ENCODE results near the gene MYCBP2. TPM values are rescaled to one million over a fixed set of nuclear protein-coding genes. Genes with fewer than 3 reads are reported as not detected.

MYCBP2 gene
- total and polyA plus RNA-seq, 10 donors: 55.2 to 251 (median 200) TPM

- no peak overlapping the region for H3K4me3 ChIP-seq
- TF ChIP-seq POLR2AphosphoS5 (IDR thresholded peaks at IDR 0.05): no peak
- TF ChIP-seq CTCF (IDR thresholded peaks at IDR 0.05 in 8 of 11, conservative IDR thresholded peaks at IDR 0.05 in 3 of 11): no peak
- TF ChIP-seq POLR2A (IDR thresholded peaks at IDR 0.05): no peak
- no peaks in the 10 kb centered on the region for H3K36me3 ChIP-seq
- no peaks in the 10 kb centered on the region for H3K27me3 ChIP-seq (replicated peaks in 1 of 7)
- DNase-seq: no peak
- H3K4me1 ChIP-seq: peaks cover 15 to 32% (median 24%) of the 10 kb centered on the region in 6 donors
- WGBS, 5 donors: 91 to 100% (median 97%) methylated on average over 1 of the region's 1 CpG
- intact Hi-C loops (cut with DNase I; ENCODE audit: low total_unique reads): no loop called here
- no peak overlapping the region for H3K27ac ChIP-seq
- no peaks in the 10 kb centered on the region for H3K9me3 ChIP-seq
Measured at GRCh38 chr13:77029436-77029835, 297.5 kb downstream of the MYCBP2 start.

- TF ChIP-seq CTCF (IDR thresholded peaks at IDR 0.05 in 8 of 11, conservative IDR thresholded peaks at IDR 0.05 in 3 of 11): no peak
- no peak for TF ChIP-seq POLR2AphosphoS5 (IDR thresholded peaks at IDR 0.05)
- no peak for TF ChIP-seq POLR2A (IDR thresholded peaks at IDR 0.05)
- H3K27me3 ChIP-seq (replicated peaks in 1 of 7): no peaks in the 10 kb centered on the region
- 75 to 88% (median 85%) methylated on average over 5 of the region's 5 CpGs for WGBS, 5 donors
- H3K4me1 ChIP-seq: peaks cover 25 to 44% (median 36%) of the 10 kb centered on the region in 6 donors
- DNase-seq: no peak
- H3K27ac ChIP-seq: peak overlapping the region in 2 of 8 donors; percentile 100
- no peaks in the 10 kb centered on the region for H3K9me3 ChIP-seq
- peak overlapping the region in 1 of 8 donors; percentile 94 for H3K4me3 ChIP-seq
- peaks cover 0 to 7% (median 0%) of the 10 kb centered on the region in 6 donors for H3K36me3 ChIP-seq
- intact Hi-C loops (cut with DNase I; ENCODE audit: low total_unique reads): no loop called here
Measured at GRCh38 chr13:77028202-77028601, 298.7 kb downstream of the MYCBP2 start.

GRCh38 chr13:77026861-77027621 lies 299.9 kb downstream of the MYCBP2 start, which contains the start of gene FBXL3:
Gene FBXL3 (minus strand): TSS chr13:77027159. CDS start chr13:77021860, 5,299 bp downstream.
- no peaks in the 10 kb centered on the region for H3K27me3 ChIP-seq (replicated peaks in 1 of 7)
- no peaks in the 10 kb centered on the region for H3K9me3 ChIP-seq
- peaks cover 0 to 13% (median 0%) of the 10 kb centered on the region in 6 donors for H3K36me3 ChIP-seq
- TF ChIP-seq POLR2AphosphoS5 (IDR thresholded peaks at IDR 0.05) (peak; percentile 90 to 94 (median 92)), POLR2A (IDR thresholded peaks at IDR 0.05) (peak in 2 of 3 donors; percentile 9 to 36), CTCF (IDR thresholded peaks at IDR 0.05 in 8 of 11, conservative IDR thresholded peaks at IDR 0.05 in 3 of 11) (no peak)
- peak; percentile 96 for DNase-seq
- peak within 1 kb of the TSS; percentile 96 to 100 (median 100) for H3K27ac ChIP-seq
- peak within 1 kb of the TSS; percentile 83 to 96 (median 90) for H3K4me3 ChIP-seq
- WGBS, 5 donors: 0 to 2% (median 1%) methylated on average over 37 to 74 of the region's 74 CpGs
- H3K4me1 ChIP-seq: peaks cover 36 to 56% (median 48%) of the 10 kb centered on the region in 6 donors
- intact Hi-C loops (cut with DNase I; ENCODE audit: low total_unique reads): no loop called here

DNA sequence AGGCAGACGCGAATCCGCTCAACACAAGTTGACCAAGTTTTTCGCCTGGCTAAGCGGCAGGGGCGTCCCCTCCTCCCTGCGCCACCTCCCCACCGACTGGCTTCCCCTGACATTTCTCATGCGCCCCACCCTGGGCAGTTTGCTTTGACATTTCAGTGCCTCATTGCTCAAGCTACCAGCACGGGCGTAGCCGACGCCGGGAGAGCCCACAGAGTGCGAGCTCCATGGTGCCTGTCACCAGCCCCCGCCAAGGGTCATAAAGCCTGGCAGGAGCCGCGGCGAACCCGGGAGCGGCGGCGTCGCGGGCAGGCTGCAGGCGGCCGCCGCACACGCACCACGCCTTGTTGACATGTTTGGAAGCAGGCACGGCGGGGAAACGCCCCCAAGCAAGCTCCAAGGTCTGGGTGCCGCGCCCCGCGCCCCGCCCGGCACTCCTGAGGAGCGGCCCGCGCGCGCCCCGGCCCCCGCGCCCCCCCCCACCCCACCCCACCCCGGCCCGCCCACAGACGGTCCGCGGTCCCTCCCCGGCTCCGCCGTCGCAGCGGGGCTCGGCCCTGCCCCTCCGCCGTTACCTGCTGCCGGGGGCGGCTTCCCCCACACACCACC lies 300.5 kb downstream of the MYCBP2 start:
- Histone ChIP-seq H3K4me1 (peaks cover 39 to 63% (median 54%) of the 10 kb centered on the region in 6 donors), H3K36me3 (peaks cover 0 to 16% (median under 1%) of the 10 kb centered on the region in 6 donors), H3K9me3 (no peaks in the 10 kb centered on the region), H3K4me3 (peak overlapping the region; percentile 83 to 96 (median 90)), H3K27me3 (replicated peaks in 1 of 7) (no peaks in the 10 kb centered on the region), H3K27ac (peak overlapping the region; percentile 96 to 100 (median 100))
- peak in 1 of 11 experiments; percentile 26 for TF ChIP-seq CTCF (IDR thresholded peaks at IDR 0.05 in 8 of 11, conservative IDR thresholded peaks at IDR 0.05 in 3 of 11)
- TF ChIP-seq POLR2AphosphoS5 (IDR thresholded peaks at IDR 0.05): peak; percentile 68 to 74 (median 73)
- peak in 1 of 3 donors; percentile 8 for TF ChIP-seq POLR2A (IDR thresholded peaks at IDR 0.05)
- intact Hi-C loops (cut with DNase I; ENCODE audit: low total_unique reads): no loop called here
- 0 to 3% (median 0%) methylated on average over 37 to 59 of the region's 62 CpGs for WGBS, 5 donors
- DNase-seq: peak; percentile 96
